Fibroblast of peridontal ligament (primary cell): ENCODE results near the gene LHX1.

ENCODE experiments used
- DNase-seq: peaks from one replicate; pipeline ENCODE4 v3.0.0-alpha.2; 2010; ENCODE audit errors: extremely low read depth

Gene LHX1

DNA sequence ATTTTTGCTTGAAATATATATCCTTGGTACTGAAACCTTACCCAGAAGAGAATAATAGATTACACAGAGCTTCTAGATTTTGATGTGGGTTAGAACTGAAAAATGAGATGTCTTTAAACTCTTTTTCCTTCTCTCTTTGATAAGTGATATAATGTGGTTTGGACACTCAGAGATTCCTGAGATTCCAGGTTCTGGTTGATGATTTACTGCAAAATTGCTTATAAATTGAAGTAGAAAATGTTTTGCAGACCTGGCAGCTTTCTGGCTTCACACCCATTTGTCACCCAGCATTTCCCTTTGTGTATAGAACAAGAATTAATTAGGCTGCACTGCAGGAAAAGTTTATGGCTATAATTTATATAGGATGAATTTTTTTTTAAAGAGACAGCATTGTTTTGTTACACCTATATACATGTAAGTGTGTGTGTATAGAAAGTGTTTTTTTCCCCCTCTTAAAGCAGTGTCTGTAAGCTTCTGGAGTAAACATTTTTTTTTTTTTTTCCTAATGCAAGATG is 35.0 kb downstream of the LHX1 start:
- DNase-seq, result no peak

- no peak for DNase-seq
These were observed 35.6 kb downstream of the LHX1 start for GRCh38 chr17:36972905-36973304.

- no peak for DNase-seq
These were observed 38.7 kb downstream of the LHX1 start for GRCh38 chr17:36975922-36976515.

DNA sequence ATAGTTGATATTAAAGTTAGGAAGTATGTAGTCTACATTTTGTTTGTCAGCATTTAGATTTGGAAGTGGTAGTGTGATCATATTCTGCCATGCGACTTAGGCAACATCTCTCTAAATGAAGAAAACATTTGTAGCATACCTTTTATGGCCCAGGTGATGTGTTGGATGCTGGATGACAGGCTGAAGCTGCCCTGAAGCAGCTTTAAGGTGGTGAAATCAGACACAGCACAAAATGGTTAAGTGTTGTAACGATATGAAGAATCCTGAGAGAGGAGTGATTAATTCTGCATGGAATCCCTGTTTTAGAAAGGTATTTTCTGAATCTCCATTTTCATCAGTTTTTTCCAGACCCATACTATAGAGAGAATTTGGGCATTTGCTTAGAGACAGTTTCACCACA is 39.8 kb downstream of the LHX1 start:
- DNase-seq, result no peak

DNA sequence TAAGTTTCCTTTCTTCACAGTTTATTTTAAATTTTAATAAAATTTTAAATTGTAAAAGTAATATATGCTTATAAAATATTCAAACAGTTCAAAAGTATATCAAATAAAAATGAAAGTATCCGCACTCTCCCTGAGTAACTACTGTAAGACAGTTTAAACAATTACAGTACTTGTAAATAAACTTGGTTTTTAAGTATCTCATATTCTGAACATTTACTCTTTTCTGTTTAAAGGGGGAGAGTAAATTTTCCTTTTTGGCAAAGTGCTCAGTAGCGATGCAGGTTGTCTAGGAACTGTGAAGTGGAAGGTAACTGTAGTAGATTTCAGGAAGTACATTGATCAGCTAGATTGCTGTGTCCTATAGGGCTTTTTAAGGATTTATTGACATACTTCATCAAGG is 40.3 kb downstream of the LHX1 start:
- DNase-seq, result no peak

DNA sequence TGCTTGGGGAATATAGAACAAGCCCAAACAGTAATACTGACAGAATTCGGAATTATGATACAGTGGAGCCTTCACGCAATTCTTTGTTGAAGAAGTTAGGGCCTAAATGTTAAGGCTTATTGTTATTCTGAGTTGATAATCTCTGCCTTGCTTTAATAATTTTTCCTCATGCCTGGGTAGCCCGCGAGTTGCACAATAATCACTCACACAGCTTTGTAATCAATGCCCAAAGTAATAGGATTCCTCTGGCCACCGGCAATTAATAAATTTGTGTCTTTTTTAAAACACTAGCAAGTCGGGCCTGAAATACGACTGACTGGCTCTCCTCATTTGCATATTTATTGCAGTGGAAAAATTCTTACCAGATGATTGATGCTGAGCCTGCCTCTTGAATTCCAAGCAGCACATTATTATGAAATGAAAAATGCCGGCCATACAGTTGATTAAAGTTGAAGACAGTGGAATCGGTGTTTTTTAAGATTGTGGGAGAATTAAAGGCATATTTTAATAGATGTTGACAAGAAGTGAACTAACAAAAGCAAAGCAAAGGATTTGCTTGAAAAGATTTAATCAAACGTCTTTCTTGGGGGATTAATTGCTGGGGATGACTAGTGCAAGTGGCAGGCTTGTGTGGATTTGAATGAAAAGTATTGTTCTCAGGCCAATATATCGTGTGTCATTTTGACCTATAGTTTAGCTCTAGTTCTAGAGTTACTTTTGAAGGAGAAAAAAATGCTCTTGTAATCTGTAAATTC is 41.7 kb downstream of the LHX1 start:
- DNase-seq, result no peak

GRCh38 chr17:36979565-36979941 is 42.3 kb downstream of the LHX1 start:
- DNase-seq, result no peak

DNA sequence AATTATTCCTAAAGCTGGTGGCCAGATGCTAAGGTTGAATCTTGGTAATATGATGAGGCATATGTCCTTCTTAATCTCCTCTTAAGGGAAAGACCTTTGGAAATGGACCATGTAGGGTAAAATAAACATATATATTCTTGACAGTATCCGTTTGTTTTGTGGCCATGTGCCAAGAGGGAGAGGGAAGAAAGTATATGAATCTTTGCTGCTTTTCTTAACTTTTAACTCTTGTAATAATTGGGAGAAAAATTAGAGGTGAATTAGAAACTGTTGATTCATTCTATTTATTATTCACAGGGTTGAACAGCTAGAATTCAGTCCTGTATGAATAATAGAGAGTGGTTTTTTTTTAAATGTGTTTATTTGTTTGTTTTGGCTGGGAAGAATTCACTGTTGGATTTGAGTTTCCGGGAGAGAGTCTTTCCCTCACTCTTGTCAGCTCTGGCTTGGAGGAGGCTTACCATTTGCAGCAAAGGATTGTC is 43.0 kb downstream of the LHX1 start:
- peak; percentile 26 for DNase-seq

GRCh38 chr17:36983618-36984017 is 46.3 kb downstream of the LHX1 start:
- DNase-seq, result no peak

DNA sequence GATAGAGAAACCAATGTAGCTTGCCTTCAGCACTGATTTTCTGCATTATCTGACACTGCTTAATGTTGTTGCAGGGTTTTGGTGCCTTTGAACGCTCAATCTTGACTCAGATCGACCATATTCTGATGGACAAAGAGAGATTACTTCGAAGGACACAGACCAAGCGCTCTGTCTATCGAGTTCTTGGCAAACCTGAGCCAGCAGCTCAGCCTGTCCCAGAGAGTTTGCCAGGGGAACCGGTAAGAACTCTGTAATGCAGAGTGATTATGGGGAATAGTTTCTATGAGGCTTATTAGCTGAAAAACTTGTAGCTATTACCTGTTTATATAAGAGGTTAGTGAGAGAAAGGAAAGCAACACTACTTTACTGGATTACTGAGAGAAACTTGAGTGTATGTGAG is 51.9 kb downstream of the LHX1 start:
- no peak for DNase-seq

- no peak for DNase-seq
These were observed 55.4 kb downstream of the LHX1 start for GRCh38 chr17:36992701-36993100.

GRCh38 chr17:36993227-36993626 is 56.0 kb downstream of the LHX1 start:
- no peak for DNase-seq
